NCI-H187 (cell line): ENCODE measurements around the gene HECTD3.
"Not testable (repeated sequence)": the region's sequence is repeated elsewhere in the genome, so short reads cannot be mapped to it uniquely, and the experiment has no call there.

Experiments
- DNase-seq, 2 experiments: peaks; one replicate each; lab custom pipeline; 2025; lab: John Stamatoyannopoulos, UW

The HECTD3 gene

GRCh38 chr1:44988531-44989156, 22.5 kb downstream of the HECTD3 start:
- DNase-seq: no peak

- DNase-seq: no peak
Measured at GRCh38 chr1:44985747-44986359, 25.3 kb downstream of the HECTD3 start.

- DNase-seq: not testable (repeated sequence)
Measured at GRCh38 chr1:44977372-44977771, 33.8 kb downstream of the HECTD3 start.

GRCh38 chr1:44976252-44976651, 34.9 kb downstream of the HECTD3 start:
- DNase-seq: no peak

- DNase-seq: no peak
Measured at GRCh38 chr1:44973645-44974044, 37.5 kb downstream of the HECTD3 start.

- no peak for DNase-seq
Measured at GRCh38 chr1:44970317-44970716, 40.8 kb downstream of the HECTD3 start.

DNA sequence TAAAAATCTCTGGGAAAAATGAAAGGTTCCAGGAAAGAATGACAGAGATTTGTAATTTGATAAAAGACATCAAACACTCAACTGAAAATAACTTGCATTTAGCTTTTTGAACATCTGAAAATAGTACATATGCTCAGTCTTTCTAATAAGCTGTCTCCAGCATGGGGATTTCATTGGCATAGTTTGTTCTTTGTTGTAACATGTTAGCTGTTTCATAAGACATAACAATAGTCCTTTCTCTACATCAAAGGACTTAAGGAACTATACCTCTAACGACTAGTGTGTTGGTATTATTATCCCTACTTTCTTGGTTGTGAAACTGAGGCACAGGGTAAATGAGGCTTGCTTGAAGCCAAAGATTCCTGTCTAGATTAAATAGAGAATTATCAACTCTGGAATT, 46.7 kb downstream of the HECTD3 start:
- no peak for DNase-seq

DNA sequence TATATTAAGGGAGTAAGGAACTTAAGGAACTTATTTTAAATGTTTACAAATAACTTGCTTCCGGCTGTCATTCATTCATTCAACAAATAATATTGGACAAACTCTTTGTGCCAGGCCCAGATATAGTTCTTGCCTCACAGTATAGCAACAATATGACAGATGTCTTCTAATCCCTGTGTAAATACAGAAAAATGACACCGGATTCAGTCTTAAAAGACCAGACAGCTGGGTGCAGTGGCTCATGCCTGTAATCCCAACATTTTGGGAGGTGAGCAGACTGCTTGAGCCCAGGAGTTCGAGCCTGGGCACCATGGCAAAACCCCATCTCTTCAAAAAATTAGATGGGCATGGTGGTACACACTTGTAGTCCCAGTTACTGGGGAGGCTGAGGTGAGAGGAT, 48.4 kb downstream of the HECTD3 start:
- DNase-seq: no peak

- DNase-seq: not testable (repeated sequence)
Measured at GRCh38 chr1:44962022-44962421, 49.1 kb downstream of the HECTD3 start.

DNA sequence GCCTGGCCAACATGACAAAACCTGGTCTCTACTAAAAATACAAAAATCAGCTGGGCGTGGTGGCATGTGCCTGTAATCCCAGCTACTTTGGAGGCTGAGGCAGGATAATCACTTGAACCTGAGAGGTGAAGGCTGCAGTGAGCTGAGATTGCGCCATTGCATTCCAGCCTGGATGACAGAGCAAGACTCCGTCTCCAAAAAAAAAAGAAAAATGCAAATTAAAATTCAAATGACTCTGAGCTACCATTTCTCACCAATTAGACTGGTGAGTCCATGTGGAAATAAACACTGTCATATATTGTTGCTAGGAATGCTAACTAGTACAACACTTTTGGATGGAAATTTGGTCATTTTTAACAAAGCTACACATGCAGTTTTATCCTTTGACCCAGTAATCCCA, 53.6 kb downstream of the HECTD3 start:
- not testable (repeated sequence) for DNase-seq

DNA sequence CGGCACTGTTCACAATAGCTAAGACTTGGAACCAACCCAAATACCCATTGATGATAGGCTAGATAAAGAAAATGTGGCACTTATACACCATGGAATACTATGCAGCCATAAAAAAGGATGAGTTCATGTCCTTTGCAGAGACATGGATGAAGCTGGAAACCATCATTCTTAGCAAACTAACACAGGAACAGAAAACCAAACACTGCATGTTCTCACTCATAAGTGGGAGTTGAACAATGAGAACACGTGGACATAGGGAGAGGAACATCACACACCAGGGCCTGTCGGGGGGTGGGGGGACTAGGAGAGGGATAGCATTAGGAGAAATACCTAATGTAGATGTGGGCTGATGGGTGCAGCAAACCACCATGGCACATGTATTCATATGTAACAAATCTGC, 55.0 kb downstream of the HECTD3 start:
- not testable (repeated sequence) for DNase-seq
